ENCODE measurements around the gene NDUFV1. TPM values are rescaled to one million over a fixed set of nuclear protein-coding genes. Genes with fewer than 3 reads are reported as not detected.
A peak's percentile ranks its signal among the peaks of the same experiment; 100 is the strongest.
"Not testable (repeated sequence)": the region's sequence is repeated elsewhere in the genome, so short reads cannot be mapped to it uniquely, and the experiment has no call there.

The NDUFV1 gene
- total RNA-seq, 1 donor, result 234 TPM

GRCh38 chr11:67608486-67608885 lies 1.8 kb downstream of the NDUFV1 start:
- no peak for DNase-seq (ENCODE audit: low read depth in 2 of 3, low spot score in 2 of 3)

DNA sequence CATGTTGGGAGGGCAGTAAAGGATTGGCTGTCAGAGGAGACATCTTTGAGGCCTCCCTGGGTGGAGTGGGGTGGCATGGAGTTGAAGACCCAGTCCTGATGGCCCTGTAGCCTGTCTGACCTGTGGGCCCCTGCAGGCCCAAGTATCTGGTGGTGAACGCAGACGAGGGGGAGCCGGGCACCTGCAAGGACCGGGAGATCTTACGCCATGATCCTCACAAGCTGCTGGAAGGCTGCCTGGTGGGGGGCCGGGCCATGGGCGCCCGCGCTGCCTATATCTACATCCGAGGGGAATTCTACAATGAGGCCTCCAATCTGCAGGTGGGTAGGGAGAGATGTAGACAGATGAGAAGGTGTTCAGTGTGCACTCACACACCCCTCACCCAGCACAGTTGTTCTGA lies 2.6 kb downstream of the NDUFV1 start:
- no peak for DNase-seq (ENCODE audit: low read depth in 2 of 3, low spot score in 2 of 3)

DNA sequence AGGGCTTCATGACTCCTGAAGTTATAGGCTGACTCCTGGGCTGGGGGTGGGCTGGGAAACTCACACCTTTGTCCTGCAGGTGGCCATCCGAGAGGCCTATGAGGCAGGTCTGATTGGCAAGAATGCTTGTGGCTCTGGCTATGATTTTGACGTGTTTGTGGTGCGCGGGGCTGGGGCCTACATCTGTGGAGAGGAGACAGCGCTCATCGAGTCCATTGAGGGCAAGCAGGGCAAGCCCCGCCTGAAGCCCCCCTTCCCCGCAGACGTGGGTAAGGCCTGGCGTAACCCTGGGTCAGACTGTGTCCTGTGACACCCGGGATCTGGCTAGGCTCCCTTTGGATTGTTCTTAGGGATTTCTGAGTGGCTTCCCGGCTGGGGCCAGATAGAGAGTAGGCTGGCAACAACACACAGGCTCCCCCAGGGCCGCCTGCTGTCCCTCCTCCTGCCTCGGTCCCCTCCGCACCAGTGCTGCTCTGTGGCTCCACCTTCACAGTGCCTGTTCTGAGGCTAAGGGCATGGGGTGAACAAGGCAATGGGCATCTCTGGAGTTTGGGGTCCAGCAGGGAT lies 3.6 kb downstream of the NDUFV1 start:
- DNase-seq (ENCODE audit: low read depth in 2 of 3, low spot score in 2 of 3), result no peak

DNA sequence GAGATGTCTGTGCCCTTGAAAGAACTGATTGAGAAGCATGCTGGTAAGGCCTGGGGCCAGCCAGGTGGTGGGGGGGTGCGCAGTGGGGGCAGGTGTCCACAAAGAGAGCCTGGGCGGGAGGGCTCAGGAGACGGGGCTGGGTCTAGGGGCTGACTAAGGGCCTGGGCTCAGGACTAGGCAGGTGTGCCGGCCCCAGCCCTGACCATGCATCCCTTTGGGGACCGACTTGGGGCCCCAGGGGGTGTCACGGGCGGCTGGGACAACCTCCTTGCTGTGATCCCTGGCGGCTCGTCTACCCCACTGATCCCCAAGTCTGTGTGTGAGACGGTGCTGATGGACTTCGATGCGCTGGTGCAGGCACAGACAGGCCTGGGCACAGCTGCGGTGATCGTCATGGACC lies 4.4 kb downstream of the NDUFV1 start:
- DNase-seq (ENCODE audit: low read depth in 2 of 3, low spot score in 2 of 3), result no peak

DNA sequence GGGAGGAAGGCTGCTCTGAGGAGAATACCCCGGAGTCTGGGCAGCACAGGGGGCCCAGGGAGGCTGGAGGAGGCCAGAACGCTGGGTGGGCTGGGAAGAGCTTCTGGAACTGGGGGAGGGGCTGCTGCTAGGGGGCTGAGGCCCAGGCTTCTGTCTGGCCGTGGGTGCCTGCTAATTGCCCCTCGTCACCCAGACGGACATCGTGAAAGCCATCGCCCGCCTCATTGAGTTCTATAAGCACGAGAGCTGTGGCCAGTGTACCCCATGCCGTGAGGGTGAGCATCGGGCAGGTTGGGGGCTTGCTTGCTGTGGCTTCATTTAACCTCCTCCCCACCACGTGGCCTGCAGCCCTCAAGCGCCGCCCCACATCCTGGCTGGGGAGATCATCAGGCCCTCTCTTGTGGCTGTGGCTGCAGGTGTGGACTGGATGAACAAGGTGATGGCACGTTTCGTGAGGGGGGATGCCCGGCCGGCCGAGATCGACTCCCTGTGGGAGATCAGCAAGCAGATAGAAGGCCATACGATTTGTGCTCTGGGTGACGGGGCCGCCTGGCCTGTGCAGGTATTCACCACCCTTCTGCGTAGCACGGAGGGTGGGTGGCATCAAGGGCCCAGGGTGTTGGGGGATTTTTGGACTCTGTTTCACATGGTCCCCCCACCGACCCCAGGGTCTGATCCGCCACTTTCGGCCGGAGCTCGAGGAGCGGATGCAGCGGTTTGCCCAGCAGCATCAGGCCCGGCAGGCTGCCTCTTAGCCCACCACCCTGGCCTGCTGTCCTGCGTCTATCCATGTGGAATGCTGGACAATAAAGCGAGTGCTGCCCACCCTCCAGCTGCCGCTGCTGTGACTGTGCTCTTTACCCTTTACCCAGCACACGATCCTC lies 5.2 kb downstream of the NDUFV1 start:
- no peak for DNase-seq (ENCODE audit: low read depth in 2 of 3, low spot score in 2 of 3)

- DNase-seq (ENCODE audit: low read depth in 2 of 3, low spot score in 2 of 3), result no peak
Measured at GRCh38 chr11:67612751-67613150, 6.0 kb downstream of the NDUFV1 start.

GRCh38 chr11:67613313-67613959 lies 6.7 kb downstream of the NDUFV1 start:
- DNase-seq (ENCODE audit: low read depth in 2 of 3, low spot score in 2 of 3), result no peak

DNA sequence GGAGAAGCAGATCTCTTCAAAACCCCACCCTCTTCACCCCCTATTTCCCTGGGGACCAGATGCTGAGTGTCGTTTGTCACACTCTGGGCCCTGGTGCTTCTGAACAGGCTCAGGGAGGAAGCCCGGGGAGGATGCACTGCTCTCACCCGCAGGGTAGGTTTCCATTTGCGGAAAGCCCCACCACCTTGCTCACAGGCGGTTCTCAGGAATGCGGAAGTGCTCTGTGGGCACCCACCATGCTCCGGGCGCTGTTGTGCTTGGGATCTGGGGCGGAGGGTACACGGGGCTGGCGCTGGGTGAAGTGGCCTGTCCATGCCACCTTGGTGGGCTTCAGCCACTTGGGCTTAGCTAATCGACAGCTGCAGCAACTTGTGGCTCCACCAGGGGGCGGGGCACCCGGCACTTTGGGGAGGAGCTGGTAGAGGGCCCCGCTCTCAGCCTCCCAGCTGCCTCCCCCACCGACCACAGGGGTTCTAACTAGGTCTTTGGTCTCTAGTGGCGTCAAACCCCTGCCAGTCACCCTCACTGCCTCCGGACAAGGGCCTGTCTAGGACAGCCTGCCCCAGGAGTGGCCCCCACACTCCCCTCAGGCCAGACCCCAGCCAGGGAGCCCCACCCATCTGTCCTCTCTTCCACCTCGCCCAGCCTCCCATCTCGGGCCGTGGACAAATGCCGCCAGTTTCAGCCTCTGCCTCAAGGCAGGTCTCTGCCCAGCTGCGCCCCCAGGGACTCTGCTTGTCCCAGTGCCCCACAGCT lies 7.4 kb downstream of the NDUFV1 start:
- DNase-seq (ENCODE audit: low read depth in 2 of 3, low spot score in 2 of 3), result peak; percentile 77 to 92 (median 86)

GRCh38 chr11:67614730-67615714 lies 8.3 kb downstream of the NDUFV1 start:
- peak in 2 of 3 donors; percentile 46 to 58 for DNase-seq (ENCODE audit: low read depth in 2 of 3, low spot score in 2 of 3)

DNA sequence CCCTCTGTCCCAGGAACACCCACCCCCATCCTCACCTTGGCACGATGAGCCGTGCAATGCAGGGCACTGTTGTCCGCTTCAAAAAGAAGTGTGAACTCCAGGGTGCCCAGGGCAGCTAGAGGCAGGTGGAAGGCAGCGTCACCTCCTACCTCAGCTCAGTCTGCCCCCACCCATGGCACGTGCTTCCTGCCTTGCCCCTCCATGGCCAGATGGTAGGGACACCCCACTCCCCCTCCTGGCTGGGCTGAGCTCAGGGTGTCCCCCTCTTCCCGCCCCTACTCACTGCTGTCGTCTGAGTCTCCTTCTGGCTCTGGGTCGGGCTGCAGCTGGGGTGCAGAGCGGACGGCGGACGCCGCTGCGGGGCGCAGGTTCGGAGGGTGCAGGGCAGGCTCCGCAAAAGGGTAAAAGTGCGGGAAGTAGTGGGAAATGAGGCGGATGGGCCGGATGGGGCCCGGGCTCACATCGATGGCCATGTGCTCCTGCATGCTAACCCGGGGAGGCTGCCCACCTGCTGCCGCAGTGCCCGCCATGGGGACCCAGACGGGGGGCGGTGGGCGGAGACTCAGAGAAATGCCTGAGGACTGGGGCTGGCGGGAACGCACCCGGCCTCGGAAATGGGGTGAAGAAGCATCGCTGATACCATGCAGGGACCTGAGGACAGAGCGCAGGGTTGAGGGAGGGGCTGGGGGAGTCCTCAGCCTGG lies 9.1 kb downstream of the NDUFV1 start:
- DNase-seq (ENCODE audit: low read depth in 2 of 3, low spot score in 2 of 3), result peak in 1 of 3 donors; percentile 37

DNA sequence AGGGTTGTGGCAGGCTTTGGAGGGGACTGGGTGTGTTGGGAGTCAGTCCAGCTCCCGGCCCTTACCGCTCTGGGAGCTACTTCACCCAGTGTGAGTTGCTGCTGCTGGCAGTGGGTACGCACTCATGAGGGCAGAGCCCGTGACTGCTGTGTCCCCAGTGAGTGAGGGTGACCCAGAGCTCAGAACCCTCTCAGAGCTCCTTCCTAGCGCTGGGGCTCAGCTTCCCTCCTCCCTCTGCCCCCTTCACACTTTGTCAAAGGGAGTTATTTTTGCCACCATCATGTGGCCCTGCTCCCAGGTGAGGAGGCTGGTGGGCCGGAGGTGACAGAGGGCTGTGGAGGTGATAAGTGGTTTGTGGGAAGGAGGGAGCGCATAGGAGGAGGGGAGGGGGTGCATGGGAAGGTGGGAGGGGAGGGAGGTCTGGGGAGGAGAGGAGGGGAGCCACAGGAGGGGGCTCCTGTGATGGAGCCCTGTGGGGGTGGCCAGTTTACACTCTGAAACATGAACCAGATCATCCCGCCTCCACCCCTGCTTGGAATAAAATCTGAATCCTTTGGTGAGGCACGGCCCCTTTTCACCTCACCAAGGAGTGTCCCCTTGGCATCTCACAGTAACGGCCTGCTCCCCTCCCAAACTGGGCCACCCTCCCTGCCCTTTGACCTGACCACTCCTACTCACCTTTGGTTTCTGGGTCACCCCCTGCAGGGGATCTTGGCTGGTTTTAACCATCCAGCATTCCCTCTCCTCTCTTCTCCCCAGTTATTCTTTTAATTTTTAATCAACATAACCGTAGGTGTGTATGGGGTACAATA lies 9.9 kb downstream of the NDUFV1 start:
- DNase-seq (ENCODE audit: low read depth in 2 of 3, low spot score in 2 of 3), result no peak

GRCh38 chr11:67617243-67617953 lies 10.7 kb downstream of the NDUFV1 start:
- no peak for DNase-seq (ENCODE audit: low read depth in 2 of 3, low spot score in 2 of 3)

- DNase-seq (ENCODE audit: low read depth in 2 of 3, low spot score in 2 of 3), result not testable (repeated sequence)
Measured at GRCh38 chr11:67618901-67619659, 12.3 kb downstream of the NDUFV1 start.

DNA sequence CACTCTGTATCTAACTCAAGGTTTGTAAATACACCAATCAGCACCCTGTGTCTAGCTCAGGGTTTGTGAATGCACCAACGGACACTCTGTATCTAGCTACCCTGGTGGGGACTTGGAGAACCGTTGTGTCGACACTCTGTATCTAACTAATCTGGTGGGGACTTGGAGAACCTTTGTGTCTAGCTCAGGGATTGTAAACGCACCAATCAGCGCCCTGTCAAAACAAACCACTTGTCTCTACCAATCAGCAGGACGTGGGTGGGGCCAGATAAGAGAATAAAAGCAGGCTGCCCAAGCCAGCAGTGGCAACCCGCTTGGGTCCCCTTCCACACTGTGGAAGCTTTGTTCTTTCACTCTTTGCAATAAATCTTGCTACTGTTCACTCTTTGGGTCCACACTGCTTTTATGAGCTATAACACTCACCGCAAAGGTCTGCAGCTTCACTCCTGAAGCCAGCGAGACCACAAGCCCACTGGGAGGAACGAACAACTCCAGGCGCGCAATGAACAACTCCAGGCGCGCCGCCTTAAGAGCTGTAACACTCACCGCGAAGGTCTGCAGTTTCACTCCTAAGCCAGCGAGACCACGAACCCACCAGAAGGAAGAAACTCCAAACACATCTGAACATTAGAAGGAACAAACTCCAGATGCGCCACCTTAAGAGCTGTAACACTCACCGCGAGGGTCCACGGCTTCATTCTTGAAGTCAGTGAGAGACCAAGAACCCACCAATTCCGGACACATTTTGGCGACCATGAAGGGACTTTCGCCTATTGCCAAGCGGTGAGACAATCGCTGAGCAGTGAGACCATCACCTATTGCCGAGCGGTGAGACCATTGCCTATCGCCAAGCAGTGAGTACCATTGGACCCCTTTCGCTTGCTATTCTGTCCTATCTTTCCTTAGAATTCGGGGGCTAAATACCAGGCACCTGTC lies 13.2 kb downstream of the NDUFV1 start:
- not testable (repeated sequence) for DNase-seq (ENCODE audit: low read depth in 2 of 3, low spot score in 2 of 3)

GRCh38 chr11:67620621-67621020 lies 13.9 kb downstream of the NDUFV1 start:
- DNase-seq (ENCODE audit: low read depth in 2 of 3, low spot score in 2 of 3), result not testable (repeated sequence)

DNA sequence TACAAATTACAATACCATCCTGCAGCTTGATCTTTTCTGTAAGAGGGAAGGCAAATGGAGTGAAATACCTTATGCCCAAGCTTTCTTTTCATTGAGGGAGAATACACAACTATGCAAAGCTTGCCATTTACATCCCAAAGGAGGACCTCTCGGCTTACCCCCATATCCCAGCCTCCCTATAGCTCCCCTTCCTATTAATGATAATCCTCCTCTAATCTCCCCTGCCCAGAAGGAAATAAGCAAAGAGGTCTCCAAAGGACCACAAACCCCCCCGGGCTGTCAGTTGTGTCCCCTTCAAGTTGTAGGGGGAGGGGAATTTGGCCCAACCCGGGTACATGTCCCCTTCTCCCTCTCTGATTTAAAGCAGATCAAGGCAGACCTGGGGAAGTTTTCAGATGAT lies 15.2 kb downstream of the NDUFV1 start:
- not testable (repeated sequence) for DNase-seq (ENCODE audit: low read depth in 2 of 3, low spot score in 2 of 3)

Data from hematopoietic multipotent progenitor cell (in vitro differentiated cells).